BJ (cell line): ENCODE measurements around the gene PKD2. TPM values are rescaled to one million over a fixed set of nuclear protein-coding genes. Genes with fewer than 3 reads are reported as not detected.

Source experiments
- CTCF ChIA-PET: fragments of 350-600 bp; formaldehyde crosslinking; extraction: SDS; loops from one replicate; lab custom pipeline; 2021; ENCODE audit warnings: antibody characterized with exemption, inconsistent platforms; lab: Yijun Ruan, JAX
- POLR2A ChIA-PET: fragments of 300-600 bp; sonication (Branson Sonifier 250); formaldehyde crosslinking; extraction: SDS; loops from one replicate; lab custom pipeline; 2021; ENCODE audit warnings: antibody characterized with exemption; lab: Charles Lee
- DNase-seq: peaks from one replicate; pipeline ENCODE4 v3.0.0-alpha.2; 2011; ENCODE audit warnings: low read depth
- H3K27me3 ChIP-seq: 2 replicates; pipeline ENCODE4 v1.6.0; 2011; ENCODE audit warnings: low read length; ENCODE audit not compliant: control insufficient read depth, insufficient read depth
- H3K36me3 ChIP-seq: 2 replicates; pipeline ENCODE4 v1.5.1; 2011; ENCODE audit warnings: low read length; ENCODE audit not compliant: control insufficient read depth, insufficient read depth
- H3K4me3 ChIP-seq: 2 replicates; pipeline ENCODE4 v1.5.1; 2011; ENCODE audit warnings: low read depth, mild to moderate bottlenecking, control low read depth, low read length
- CTCF ChIP-seq: IDR thresholded peaks from 2 replicates; pipeline ENCODE4 v1.5.1; 2011; ENCODE audit warnings: low read depth, mild to moderate bottlenecking, control low read depth, inconsistent platforms, low read length, moderate library complexity; ENCODE audit not compliant: insufficient read depth
- polyA plus RNA-seq: library from polyadenylated mRNA; depleted of rRNA; stranded (reverse); fragments of >200 nt; gene quantifications from 2 replicates; pipeline ENCODE4 v1.2.3, GENCODE V29; 2011

PKD2 gene
- polyA plus RNA-seq, 1 experiment, result 67.0 TPM

- peaks cover 15% of the 10 kb centered on the region for H3K36me3 ChIP-seq
- no peak for TF ChIP-seq CTCF
- no peaks in the 10 kb centered on the region for H3K27me3 ChIP-seq
- no peak for DNase-seq
- CTCF ChIA-PET, result interaction anchor here (0.7 to 1.2 kb wide), 4 partner anchors 41 to 135 kb away, joined by 3 to 4 read pairs (median 4); no protein-coding TSS in a partner anchor
- H3K4me3 ChIP-seq, result no peak overlapping the region
- POLR2A ChIA-PET, result no interaction called here
Observed at GRCh38 chr4:88075336-88075735, 67.9 kb downstream of the PKD2 start.

GRCh38 chr4:88077911-88078524 lies 70.6 kb downstream of the PKD2 start:
- Histone ChIP-seq H3K36me3 (peaks cover 10% of the 10 kb centered on the region), H3K27me3 (no peaks in the 10 kb centered on the region), H3K4me3 (no peak overlapping the region)
- POLR2A ChIA-PET, result interaction anchor here (0.6 kb wide), 1 partner anchor 535 kb away, joined by 3 read pairs; no protein-coding TSS in a partner anchor
- TF ChIP-seq CTCF, result no peak
- DNase-seq, result no peak
- CTCF ChIA-PET, result interaction anchor here (1.6 kb wide), 1 partner anchor 35 kb away, joined by 3 read pairs; no protein-coding TSS in a partner anchor

GRCh38 chr4:88078579-88078978 lies 71.1 kb downstream of the PKD2 start:
- no peak for TF ChIP-seq CTCF
- peaks cover 10% of the 10 kb centered on the region for H3K36me3 ChIP-seq
- no peak for DNase-seq
- ChIA-PET POLR2A (no interaction called here), CTCF (interaction anchor here (1.6 kb wide), 1 partner anchor 36 kb away, joined by 3 read pairs; no protein-coding TSS in a partner anchor)
- no peaks in the 10 kb centered on the region for H3K27me3 ChIP-seq
- no peak overlapping the region for H3K4me3 ChIP-seq

GRCh38 chr4:88080626-88081025 lies 73.2 kb downstream of the PKD2 start:
- ChIA-PET CTCF (no interaction called here), POLR2A (no interaction called here)

GRCh38 chr4:88087004-88087403 lies 79.6 kb downstream of the PKD2 start:
- ChIA-PET POLR2A (no interaction called here), CTCF (no interaction called here)
- TF ChIP-seq CTCF, result no peak
- Histone ChIP-seq H3K36me3 (no peaks in the 10 kb centered on the region), H3K27me3 (0 out of 2 replicates have a peak, but pooled peaks cover 1% of the 10 kb centered on the region), H3K4me3 (no peak overlapping the region)
- DNase-seq, result no peak

More at GRCh38 chr4:88080626-88081025, 73.2 kb downstream of the PKD2 start:
- Histone ChIP-seq H3K36me3 (no peaks in the 10 kb centered on the region; the same call in 1 of the 2 replicates), H3K4me3 (no peak overlapping the region), H3K27me3 (no peaks in the 10 kb centered on the region)
- no peak for DNase-seq
- no peak for TF ChIP-seq CTCF
